GM21723 (cell line): ENCODE results near the gene FKBP1B.
"Not testable (repeated sequence)": the region's sequence is repeated elsewhere in the genome, so short reads cannot be mapped to it uniquely, and the experiment has no call there.

ENCODE experiments used
- ATAC-seq: cut with Tn5 transposase; IDR thresholded peaks from one replicate; pipeline ENCODE4 v1.9.1; 2021; ENCODE audit warnings: mild to moderate bottlenecking, moderate library complexity; ENCODE audit not compliant: unreplicated experiment

Gene FKBP1B

GRCh38 chr2:24022324-24022974, 27.1 kb upstream of the FKBP1B start:
- no peak for ATAC-seq

- ATAC-seq, result no peak
Observed at GRCh38 chr2:24022975-24023575, 26.5 kb upstream of the FKBP1B start.

DNA sequence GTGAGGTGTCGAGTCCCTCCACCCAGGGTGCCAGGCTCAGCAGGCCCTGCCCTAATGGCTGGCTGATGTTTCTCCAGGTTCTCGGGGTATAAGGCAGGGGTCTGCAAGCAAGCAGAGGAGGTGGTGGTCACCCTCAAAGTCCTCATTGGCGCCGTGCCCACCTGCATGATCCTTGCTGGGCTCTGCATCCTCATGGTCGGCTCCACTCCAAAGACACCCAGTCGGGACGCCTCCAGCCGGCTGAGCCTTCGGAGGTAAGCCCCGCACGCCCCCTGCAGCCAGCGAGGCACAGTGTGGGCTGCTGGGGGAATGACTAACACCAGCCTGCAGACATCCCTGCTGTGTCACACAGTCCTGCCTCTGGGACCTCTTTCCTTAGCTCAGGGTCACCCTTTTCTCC, 25.5 kb upstream of the FKBP1B start:
- no peak for ATAC-seq

GRCh38 chr2:24024996-24025663, 24.4 kb upstream of the FKBP1B start:
- ATAC-seq, result no peak

GRCh38 chr2:24026233-24026632, 23.3 kb upstream of the FKBP1B start:
- ATAC-seq, result no peak

GRCh38 chr2:24038786-24039499, 10.6 kb upstream of the FKBP1B start:
- no peak for ATAC-seq

DNA sequence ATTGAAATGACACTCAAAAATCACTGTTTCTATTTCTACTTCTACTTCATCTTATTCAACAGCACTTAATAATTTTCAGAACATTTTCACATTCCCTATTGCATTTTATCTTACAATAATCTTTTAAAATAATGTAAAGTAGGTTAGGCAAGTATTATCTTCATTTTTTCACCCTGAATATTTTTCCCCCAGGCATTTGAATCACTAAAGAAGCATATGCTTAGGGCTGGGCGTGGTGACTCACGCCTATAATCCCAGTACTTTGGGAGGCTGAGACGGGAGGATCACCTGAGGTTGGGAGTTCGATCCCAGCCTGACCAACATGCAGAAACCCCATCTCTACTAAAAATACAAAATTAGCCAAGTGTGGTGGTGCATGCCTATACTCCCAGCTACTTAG, 9.0 kb upstream of the FKBP1B start:
- ATAC-seq, result no peak

GRCh38 chr2:24043133-24043532, 6.4 kb upstream of the FKBP1B start:
- ATAC-seq, result not testable (repeated sequence)

- ATAC-seq, result no peak
Observed at GRCh38 chr2:24045511-24046508, 3.7 kb upstream of the FKBP1B start.

- ATAC-seq, result no peak
Observed at GRCh38 chr2:24046599-24046929, 3.0 kb upstream of the FKBP1B start.

DNA sequence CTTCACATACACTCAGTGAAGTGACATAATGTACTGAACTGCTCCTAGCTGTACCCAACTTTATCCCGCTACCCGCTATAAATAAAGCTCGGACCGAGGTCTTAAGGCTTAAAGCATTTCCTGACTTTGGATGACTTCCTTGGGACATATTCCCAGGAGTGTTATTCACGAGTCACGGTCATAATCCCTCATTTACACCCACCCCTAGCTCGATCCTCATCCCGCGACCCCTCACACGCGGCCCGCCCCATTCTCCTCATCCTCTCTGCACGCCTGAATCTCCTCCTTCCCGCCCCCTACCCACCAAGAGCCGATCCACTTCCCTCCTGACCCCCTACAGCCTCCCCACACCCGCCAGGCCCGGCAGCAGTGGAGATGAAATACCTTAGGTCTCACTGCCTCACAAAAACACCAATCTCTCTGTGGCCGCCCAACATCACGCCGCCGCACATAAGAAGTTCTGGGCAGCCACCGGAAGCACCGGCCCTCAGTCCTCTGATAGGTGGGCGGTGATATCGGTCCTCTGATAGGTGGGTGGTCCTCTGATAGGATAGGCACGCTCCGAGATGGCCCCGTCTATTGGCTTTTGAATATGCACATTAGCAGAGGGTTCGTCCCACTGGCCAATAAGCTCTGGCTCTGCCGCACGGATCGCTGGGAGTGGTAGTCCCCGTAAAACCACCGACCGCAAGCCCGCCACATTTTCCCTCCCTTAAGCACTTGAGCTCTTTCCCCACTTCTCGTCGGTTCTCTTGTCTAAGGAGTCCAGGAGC, 2.4 kb upstream of the FKBP1B start, which contains the start of gene WDCP:
WDCP (minus strand) TSS at position 462 of the 773 bp plus-strand sequence. CDS start 7,897 bp downstream, outside the sequence.
- ATAC-seq, result peak; percentile 99

- ATAC-seq, result no peak
Observed at GRCh38 chr2:24047703-24048033, 1.9 kb upstream of the FKBP1B start.

DNA sequence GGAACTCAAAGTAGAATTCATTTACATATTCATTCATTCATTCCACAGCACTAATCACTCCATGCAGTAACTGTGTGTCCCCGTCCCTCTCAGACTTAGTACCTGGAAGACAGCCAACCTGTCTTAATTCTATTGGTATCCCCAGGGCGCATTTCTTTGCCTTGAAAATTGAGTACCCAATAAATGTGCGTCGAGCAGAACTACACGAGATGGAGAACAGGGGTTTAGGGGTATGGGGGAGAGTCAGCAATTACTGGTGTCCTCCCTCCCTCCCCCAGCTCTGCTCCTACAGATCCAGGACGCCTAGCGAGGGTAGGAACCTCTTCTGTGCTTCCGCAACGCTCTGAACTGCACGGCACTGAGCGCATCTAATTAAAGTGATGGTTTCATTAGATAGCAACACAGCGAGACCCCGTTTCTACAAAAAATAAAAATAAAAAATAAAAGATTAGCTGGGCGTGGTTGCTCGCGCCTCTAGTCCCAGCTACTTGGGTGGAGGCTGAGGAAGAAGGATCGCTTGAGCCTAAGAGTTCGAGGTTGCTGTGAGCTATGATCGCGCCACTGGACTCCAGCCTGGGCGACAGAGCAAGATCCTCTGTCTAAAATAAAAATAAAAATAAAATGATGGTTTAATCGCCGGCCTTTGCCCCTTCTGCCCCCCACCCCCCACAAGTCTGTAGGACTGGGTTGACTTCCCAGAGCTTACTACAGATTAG, 614 bp upstream of the FKBP1B start:
- ATAC-seq, result no peak

- ATAC-seq, result no peak
Observed at GRCh38 chr2:24050041-24050979, 769 bp downstream of the FKBP1B start.

DNA sequence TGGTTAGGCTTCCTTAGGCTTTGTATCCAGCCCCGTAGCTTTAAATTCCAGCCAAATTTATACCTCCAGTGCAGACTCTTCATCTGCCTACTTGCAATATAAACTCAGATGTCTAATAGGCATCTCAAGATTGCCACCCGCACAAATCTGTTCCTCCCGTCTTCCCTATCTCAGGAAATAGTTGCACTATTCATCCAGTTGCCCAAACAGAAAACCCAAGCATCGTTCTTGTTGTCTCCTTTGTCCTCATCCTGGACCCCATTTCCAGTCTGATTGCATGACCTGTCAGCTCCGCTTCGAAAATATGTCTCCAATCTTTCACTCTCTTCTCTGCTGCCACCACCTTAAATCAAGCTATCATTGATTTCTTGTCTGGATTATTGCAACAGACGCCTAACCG, 2.3 kb downstream of the FKBP1B start:
- ATAC-seq, result no peak

DNA sequence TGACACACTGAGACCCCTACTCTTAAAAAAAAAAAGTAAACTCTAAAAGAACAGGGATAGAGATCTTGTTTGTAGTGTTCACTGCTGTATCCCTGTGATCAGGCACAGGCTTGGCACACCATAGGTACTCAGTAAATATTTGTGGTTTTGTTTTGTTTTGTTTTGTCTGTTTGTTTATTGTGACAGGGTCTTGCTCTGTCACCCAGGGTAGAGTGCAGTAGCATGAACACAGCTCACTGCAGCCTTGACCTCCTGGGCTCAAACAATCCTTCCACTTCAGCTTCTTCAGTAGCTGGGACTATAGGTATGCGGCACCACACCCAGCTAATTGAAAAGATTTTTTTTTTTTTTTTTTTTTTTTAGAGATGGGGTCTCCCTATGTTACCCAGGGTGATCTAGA, 3.4 kb downstream of the FKBP1B start:
- no peak for ATAC-seq

DNA sequence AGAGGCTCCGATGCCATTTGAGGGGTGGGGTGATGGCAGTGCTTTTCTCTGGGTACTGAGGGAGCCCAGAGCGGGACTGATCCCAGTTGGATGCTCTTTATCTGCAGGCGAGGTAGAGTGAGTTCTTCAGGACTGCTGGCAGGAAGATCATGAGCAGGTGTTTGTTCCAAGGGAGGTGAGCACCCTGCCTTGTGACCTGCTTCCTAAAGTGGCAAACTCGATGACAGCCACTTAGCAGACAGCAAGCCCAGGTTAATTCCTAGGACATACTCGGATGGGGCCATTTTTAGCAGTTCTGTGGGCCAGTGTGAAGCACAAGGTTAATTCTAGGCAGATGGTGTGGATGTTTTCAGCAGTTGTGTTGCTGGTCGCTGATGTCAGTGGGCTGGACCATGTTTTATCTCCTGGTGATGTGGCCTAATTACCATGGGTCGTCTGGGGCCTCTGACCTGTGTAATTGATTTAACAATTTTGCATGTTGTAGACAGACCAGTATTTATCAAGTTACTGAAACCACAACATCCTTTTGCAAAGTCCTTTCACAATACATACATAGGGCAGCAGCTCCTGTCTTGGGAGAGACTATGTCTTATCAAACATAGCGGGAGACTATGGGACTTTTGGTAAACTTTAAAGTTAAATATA, 4.9 kb downstream of the FKBP1B start:
- ATAC-seq, result no peak

GRCh38 chr2:24055750-24056149, 6.2 kb downstream of the FKBP1B start:
- ATAC-seq, result no peak
